ENCODE measurements around the gene MGAT3.

- TF ChIP-seq CTCF (IDR thresholded peaks at IDR 0.05), result no peak
- no peak for TF ChIP-seq POLR2AphosphoS5 (IDR thresholded peaks at IDR 0.05)
- no peak for TF ChIP-seq POLR2A (IDR thresholded peaks at IDR 0.05; ENCODE audit: low read depth)
- TF ChIP-seq EP300 (IDR thresholded peaks at IDR 0.05), result no peak
Measured at GRCh38 chr22:39501644-39502108, 44.9 kb downstream of the MGAT3 start.
